Skeletal muscle cell (primary cell): ENCODE data around the gene NOMO2.
"Not testable (repeated sequence)": the region's sequence is repeated elsewhere in the genome, so short reads cannot be mapped to it uniquely, and the experiment has no call there.

Experiments used
- DNase-seq: peaks from one replicate; pipeline ENCODE4 v3.0.0-alpha.2; 2010; ENCODE audit warnings: low read depth
- H3K4me3 ChIP-seq: 2 replicates; pipeline ENCODE4 v1.5.1; 2011; ENCODE audit warnings: low read depth, mild to moderate bottlenecking, control low read depth, low read length, moderate library complexity

NOMO2 gene

GRCh38 chr16:18531323-18531722 is 30.6 kb downstream of the NOMO2 start:
- H3K4me3 ChIP-seq, DNase-seq: not testable (repeated sequence)

GRCh38 chr16:18530329-18530728 is 31.6 kb downstream of the NOMO2 start:
- not testable (repeated sequence) for H3K4me3 ChIP-seq, DNase-seq

- DNase-seq, H3K4me3 ChIP-seq: not testable (repeated sequence)
These were observed 35.4 kb downstream of the NOMO2 start for GRCh38 chr16:18526547-18526946.

- DNase-seq, H3K4me3 ChIP-seq: not testable (repeated sequence)
These were observed 35.9 kb downstream of the NOMO2 start for GRCh38 chr16:18525882-18526482.

- not testable (repeated sequence) for H3K4me3 ChIP-seq, DNase-seq
These were observed 39.3 kb downstream of the NOMO2 start for GRCh38 chr16:18522637-18523036.

- DNase-seq, H3K4me3 ChIP-seq: not testable (repeated sequence)
These were observed 40.3 kb downstream of the NOMO2 start for GRCh38 chr16:18521445-18522181.

- H3K4me3 ChIP-seq, DNase-seq: not testable (repeated sequence)
These were observed 43.2 kb downstream of the NOMO2 start for GRCh38 chr16:18518536-18519283.

GRCh38 chr16:18498430-18498829 is 63.5 kb downstream of the NOMO2 start:
- not testable (repeated sequence) for H3K4me3 ChIP-seq, DNase-seq

GRCh38 chr16:18497032-18497431 is 64.9 kb downstream of the NOMO2 start:
- not testable (repeated sequence) for DNase-seq, H3K4me3 ChIP-seq

- H3K4me3 ChIP-seq, DNase-seq: not testable (repeated sequence)
These were observed 69.6 kb downstream of the NOMO2 start for GRCh38 chr16:18492118-18492897.

- not testable (repeated sequence) for DNase-seq, H3K4me3 ChIP-seq
These were observed 125.9 kb downstream of the NOMO2 start for GRCh38 chr16:18436025-18436424.

GRCh38 chr16:18415827-18416226 is 146.1 kb downstream of the NOMO2 start:
- not testable (repeated sequence) for H3K4me3 ChIP-seq, DNase-seq

GRCh38 chr16:18409532-18410293 is 152.2 kb downstream of the NOMO2 start:
- DNase-seq: not testable (repeated sequence)

GRCh38 chr16:18401851-18402657 is 159.8 kb downstream of the NOMO2 start:
- not testable (repeated sequence) for H3K4me3 ChIP-seq, DNase-seq

More at GRCh38 chr16:18409532-18410293, 152.2 kb downstream of the NOMO2 start:
- not testable (repeated sequence) for H3K4me3 ChIP-seq

GRCh38 chr16:18401159-18401558 is 160.7 kb downstream of the NOMO2 start:
- peak overlapping the region; percentile 37 for H3K4me3 ChIP-seq
- not testable (repeated sequence) for DNase-seq

- not testable (repeated sequence) for H3K4me3 ChIP-seq, DNase-seq
These were observed 167.5 kb downstream of the NOMO2 start for GRCh38 chr16:18394363-18394762.

- DNase-seq: not testable (repeated sequence)
These were observed 174.1 kb downstream of the NOMO2 start for GRCh38 chr16:18387767-18388166.

GRCh38 chr16:18386517-18386916 is 175.4 kb downstream of the NOMO2 start:
- not testable (repeated sequence) for H3K4me3 ChIP-seq, DNase-seq

More at GRCh38 chr16:18387767-18388166, 174.1 kb downstream of the NOMO2 start:
- not testable (repeated sequence) for H3K4me3 ChIP-seq
